ENCODE results near the gene BCL2L2. TPM values are rescaled to one million over a fixed set of nuclear protein-coding genes. Genes with fewer than 3 reads are reported as not detected.

Gene BCL2L2
- total and polyA plus RNA-seq, 2 of the 8 experiments (the other 6 are each of a cell fraction or from before 2014, with no cell fraction given) = 9.3 to 13.8 TPM

DNA sequence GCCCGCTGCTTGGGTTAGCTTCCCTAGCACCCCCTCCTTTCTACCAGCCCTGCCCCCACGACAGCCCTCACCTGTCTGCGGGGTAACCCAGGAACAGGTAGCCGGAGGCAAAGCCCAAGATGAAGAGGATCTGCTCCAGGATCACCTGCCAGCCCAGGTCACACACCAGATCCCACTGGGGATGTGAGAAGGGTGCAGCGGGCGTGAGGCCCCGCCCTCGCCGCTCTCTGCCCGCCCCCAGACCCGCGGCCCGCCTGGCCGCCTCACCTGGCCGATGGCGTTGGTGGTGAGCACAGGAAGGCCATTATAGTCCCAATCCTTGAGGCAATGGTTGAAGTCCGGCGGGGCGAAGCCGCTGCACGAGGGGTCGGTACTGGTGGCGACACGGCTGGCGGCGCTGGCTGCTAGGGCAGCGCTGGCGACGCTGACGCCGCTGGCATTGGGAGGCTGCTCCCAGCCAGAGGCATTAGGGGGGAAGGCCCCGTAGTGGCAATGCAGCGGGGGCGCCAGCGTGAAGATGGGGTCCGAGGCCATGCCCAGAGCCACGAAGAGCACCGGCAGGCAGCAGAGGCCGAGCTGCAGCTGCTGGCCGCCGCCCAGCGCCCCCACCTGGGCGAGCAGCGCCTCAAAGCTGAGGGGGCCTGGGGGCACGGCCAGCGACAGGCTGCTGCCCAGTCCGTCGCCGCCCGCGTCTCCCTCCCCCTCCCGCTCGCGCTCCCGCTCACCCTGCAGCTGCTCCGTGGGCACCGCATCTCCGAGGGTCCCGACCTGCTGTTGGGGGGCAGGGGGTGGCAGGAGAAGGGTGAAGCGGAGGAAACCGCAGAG, 45.3 kb downstream of the BCL2L2 start (continued):
- TF ChIP-seq, protein P1, sequence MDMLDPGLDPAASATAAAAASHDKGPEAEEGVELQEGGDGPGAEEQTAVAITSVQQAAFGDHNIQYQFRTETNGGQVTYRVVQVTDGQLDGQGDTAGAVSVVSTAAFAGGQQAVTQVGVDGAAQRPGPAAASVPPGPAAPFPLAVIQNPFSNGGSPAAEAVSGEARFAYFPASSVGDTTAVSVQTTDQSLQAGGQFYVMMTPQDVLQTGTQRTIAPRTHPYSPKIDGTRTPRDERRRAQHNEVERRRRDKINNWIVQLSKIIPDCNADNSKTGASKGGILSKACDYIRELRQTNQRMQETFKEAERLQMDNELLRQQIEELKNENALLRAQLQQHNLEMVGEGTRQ (IDR thresholded peaks at IDR 0.05; ENCODE audit: low read length) = no peak
- TF ChIP-seq BRCA1 (IDR thresholded peaks at IDR 0.05; ENCODE audit: low read depth, low read length) (no peak), SRF (IDR thresholded peaks at IDR 0.05; ENCODE audit: low read depth, low read length) (no peak), TEAD4 (IDR thresholded peaks at IDR 0.05; ENCODE audit: low read depth, low read length) (no peak), ASH2L (IDR thresholded peaks at IDR 0.05; ENCODE audit: low read length) (peak; percentile 81), SAP30 (IDR thresholded peaks at IDR 0.05; ENCODE audit: insufficient read depth, insufficient replicate concordance, low read length) (no peak), CBX5 (IDR thresholded peaks at IDR 0.05; ENCODE audit: low read depth, low read length) (no peak), SIX5 (IDR thresholded peaks at IDR 0.05; ENCODE audit: low read depth, low read length) (no peak), CHD7 (IDR thresholded peaks at IDR 0.05; ENCODE audit: insufficient replicate concordance, low read length) (no peak)

Data from H1 (cell line).